ENCODE data around the gene WNT3A.

The WNT3A gene

DNA sequence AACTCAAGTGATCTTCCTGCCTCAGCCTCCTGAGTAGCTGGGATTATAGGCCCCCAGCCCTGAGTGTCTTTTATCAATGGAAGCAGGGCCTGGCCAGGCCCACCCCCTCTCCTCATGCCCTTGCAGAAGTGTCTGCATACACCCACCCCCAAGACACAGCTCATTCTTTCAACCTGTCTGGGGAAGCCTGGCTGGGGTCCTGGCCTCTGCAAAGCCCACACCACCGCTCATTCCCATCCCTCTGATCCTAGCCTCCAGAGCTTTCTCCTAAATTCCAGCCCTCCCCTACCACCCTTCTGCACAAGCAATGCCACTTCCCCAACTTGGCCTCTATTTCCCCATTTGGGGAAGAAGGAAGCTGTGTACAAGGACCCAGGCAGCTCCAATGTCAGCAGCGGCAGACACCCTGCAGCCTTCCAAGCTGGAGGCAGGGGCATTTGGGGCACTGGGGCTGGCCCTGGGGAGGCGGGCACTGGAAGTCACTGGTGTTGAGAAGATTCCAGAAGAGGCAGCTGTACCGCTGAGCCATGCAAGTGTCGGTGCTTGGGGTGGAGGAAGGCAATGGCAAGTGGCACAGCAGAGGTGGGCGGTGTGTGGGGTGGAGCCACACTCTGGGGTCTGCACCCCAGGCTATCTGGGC, 42.0 kb downstream of the WNT3A start:
- DNase-seq (ENCODE audit: low read depth): no peak

DNA sequence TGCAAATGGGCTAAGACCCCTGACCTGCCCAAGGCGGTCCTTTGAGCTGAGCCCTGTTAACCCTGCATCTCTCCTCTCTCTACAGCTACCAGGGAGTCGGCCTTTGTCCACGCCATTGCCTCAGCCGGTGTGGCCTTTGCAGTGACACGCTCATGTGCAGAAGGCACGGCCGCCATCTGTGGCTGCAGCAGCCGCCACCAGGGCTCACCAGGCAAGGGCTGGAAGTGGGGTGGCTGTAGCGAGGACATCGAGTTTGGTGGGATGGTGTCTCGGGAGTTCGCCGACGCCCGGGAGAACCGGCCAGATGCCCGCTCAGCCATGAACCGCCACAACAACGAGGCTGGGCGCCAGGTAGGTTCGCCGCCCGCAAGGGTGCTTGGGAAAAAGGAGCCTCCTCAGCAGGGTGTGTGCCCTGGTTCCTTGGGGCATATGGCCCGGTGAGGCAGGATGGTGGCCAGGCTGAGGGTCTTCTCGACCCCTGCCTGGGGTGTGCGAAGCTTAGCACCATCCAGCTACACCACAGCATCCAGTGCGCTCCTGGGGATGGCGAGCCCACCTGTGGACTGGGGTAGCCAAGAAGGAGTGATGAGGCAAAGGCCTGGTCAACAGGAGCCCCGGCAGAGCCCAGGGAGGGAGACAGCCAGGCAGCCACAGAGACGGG, 43.9 kb downstream of the WNT3A start:
- DNase-seq (ENCODE audit: low read depth): no peak

GRCh38 chr1:228058172-228058948, 51.6 kb downstream of the WNT3A start:
- DNase-seq (ENCODE audit: low read depth): no peak

- DNase-seq (ENCODE audit: low read depth): no peak
Observed at GRCh38 chr1:228058949-228059633, 52.3 kb downstream of the WNT3A start.

DNA sequence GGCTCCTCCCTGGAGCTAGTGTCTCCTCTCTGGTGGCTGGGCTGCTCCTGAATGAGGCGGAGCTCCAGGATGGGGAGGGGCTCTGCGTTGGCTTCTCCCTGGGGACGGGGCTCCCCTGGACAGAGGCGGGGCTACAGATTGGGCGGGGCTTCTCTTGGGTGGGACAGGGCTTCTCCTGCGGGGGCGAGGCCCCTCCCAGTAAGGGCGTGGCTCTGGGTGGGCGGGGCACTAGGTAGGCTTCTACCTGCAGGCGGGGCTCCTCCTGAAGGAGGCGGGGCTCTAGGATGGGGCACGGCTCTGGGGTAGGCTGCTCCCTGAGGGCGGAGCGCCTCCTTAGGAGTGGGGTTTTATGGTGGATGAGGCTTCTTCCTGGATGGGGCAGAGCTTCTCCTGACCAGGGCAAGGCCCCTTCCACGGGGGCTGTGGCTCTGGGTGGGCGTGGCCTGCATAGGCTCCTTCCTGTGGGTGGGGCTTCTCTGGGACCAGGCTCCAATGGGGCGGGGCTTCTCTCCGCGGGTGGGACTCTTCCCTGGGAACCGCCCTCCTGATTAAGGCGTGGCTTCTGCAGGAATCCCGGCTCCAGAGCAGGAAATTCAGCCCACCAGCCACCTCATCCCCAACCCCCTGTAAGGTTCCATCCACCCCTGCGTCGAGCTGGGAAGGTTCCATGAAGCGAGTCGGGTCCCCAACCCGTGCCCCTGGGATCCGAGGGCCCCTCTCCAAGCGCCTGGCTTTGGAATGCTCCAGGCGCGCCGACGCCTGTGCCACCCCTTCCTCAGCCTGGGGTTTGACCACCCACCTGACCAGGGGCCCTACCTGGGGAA, 53.0 kb downstream of the WNT3A start:
- no peak for DNase-seq (ENCODE audit: low read depth)

- DNase-seq (ENCODE audit: low read depth): no peak
Observed at GRCh38 chr1:228060458-228061190, 53.8 kb downstream of the WNT3A start.

GRCh38 chr1:228061411-228062084, 54.8 kb downstream of the WNT3A start:
- DNase-seq (ENCODE audit: low read depth): no peak

GRCh38 chr1:228062085-228062791, 55.4 kb downstream of the WNT3A start:
- no peak for DNase-seq (ENCODE audit: low read depth)

- DNase-seq (ENCODE audit: low read depth): no peak
Observed at GRCh38 chr1:228062812-228063211, 56.0 kb downstream of the WNT3A start.

GRCh38 chr1:228063251-228064191, 56.7 kb downstream of the WNT3A start:
- DNase-seq (ENCODE audit: low read depth): no peak

DNA sequence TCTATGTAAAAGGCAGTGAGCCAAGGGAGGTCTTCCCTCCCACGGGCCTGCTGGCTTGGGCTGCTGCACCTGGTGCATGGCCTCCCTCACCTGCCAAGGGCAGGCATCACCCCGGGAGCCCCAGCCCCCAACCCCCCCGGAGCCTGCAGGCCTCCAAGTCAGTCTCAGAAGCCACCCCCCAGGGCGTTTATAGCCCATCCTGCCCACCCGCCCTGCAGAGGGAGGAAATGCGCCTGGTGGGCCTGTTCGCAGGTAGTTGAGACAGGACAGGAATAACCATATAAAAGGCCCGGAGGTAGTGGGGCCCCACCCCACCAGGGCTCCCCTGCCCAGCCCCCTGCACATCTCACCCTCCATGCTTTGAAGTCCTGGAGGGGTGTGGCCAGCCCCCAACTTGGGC, 57.5 kb downstream of the WNT3A start:
- no peak for DNase-seq (ENCODE audit: low read depth)

GRCh38 chr1:228064741-228065542, 58.1 kb downstream of the WNT3A start:
- no peak for DNase-seq (ENCODE audit: low read depth)

DNA sequence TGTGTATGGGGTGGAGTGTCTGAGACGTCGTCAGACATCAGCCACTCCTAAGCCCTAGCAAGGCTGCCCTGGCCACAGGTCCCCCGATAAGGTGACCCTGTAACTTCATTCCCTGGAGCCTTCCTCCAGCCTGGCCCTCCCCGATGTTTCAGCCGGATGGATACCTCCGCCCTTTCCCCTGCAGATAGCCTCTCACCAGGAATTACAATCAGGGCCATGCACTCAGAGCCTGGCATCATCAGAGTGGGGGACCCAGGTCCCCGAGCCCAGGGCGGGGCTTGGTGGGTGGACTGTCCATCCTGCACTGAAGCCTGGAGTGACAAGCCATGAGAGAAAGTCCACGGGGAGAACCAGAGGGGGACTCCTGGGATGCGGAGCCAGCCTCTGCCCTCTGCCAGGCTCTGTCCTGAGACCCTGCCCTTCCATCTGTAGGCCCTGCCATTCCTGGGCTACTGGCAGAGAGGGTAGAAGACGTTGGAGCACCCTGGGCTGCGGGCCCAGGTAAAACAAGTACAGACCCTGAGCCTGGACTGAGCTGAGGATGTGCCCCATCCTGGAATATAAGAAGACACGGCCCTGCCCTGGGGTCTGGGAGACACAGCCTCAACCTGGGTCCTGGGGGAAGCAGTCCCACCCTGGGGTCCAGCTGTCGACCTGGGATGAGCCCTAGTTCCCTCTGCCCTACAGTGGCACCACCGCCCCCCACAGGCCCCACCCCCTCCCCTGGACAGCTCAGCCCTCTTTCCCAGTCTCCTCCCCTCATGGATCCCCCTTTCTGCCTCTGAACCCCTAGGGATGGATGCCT, 58.9 kb downstream of the WNT3A start:
- no peak for DNase-seq (ENCODE audit: low read depth)

GRCh38 chr1:228066416-228066815, 59.6 kb downstream of the WNT3A start:
- DNase-seq (ENCODE audit: low read depth): no peak

DNA sequence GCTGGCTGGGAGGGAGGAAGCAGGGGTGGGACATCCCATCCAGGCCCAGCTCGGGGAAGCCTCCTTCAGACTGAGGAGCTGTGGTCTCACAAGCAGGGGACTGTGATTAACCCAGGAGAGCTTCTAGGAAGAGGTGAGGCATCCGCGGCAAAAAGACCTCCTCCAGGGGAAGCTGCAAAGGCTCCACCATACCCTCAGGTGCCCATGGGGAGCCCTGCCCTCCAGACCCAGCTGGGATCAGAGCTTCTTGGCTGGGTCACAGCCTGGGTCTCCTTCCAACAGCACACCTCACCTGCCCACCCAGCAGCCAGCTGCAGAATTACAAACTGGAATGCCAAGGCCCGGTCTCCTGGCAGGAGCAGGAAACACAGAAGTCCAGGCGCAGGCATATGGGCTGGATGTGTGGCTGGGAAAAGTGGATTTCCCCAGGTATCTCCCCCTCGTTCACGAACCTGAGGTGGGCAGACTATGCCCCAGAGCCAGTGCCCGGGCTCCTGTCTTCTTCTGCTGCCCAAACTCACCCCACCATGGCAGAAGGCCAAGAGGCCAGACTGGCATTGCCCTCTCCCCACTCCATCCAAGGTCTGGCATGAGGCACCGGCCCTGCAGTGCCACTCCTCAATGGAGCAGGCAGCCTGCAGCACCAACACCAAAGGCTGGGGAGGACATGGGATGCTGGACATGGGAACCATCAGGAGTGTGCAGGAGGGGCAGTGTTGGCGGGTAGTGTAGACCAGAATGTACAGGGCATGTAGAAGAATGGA, 60.3 kb downstream of the WNT3A start:
- DNase-seq (ENCODE audit: low read depth): no peak

GRCh38 chr1:228068359-228068758, 61.6 kb downstream of the WNT3A start:
- no peak for DNase-seq (ENCODE audit: low read depth)
